Raji (cell line): ENCODE data around the gene WBP11.

Experiments used
- POLR2A ChIP-seq: IDR thresholded peaks from 2 replicates; pipeline ENCODE4 v1.6.1; 2011; ENCODE audit warnings: low read depth, low read length, control low read depth; ENCODE audit not compliant: insufficient read depth

Gene WBP11

GRCh38 chr12:14769969-14770495 lies 33.2 kb downstream of the WBP11 start:
- TF ChIP-seq POLR2A = peak; percentile 94

GRCh38 chr12:14769466-14769968 lies 33.8 kb downstream of the WBP11 start:
- TF ChIP-seq POLR2A = no peak

- TF ChIP-seq POLR2A = no peak
Measured at GRCh38 chr12:14768823-14769405, 34.4 kb downstream of the WBP11 start.

GRCh38 chr12:14767617-14768016 lies 35.7 kb downstream of the WBP11 start:
- no peak for TF ChIP-seq POLR2A

GRCh38 chr12:14766649-14767215 lies 36.5 kb downstream of the WBP11 start:
- no peak for TF ChIP-seq POLR2A

GRCh38 chr12:14765398-14765797 lies 37.9 kb downstream of the WBP11 start:
- TF ChIP-seq POLR2A = no peak

- TF ChIP-seq POLR2A = no peak
Measured at GRCh38 chr12:14756334-14757143, 46.7 kb downstream of the WBP11 start.

- TF ChIP-seq POLR2A = no peak
Measured at GRCh38 chr12:14751986-14752385, 51.3 kb downstream of the WBP11 start.

GRCh38 chr12:14743061-14743460 lies 60.2 kb downstream of the WBP11 start:
- TF ChIP-seq POLR2A = no peak

- TF ChIP-seq POLR2A = no peak
Measured at GRCh38 chr12:14741942-14742341, 61.3 kb downstream of the WBP11 start.

- no peak for TF ChIP-seq POLR2A
Measured at GRCh38 chr12:14741153-14741552, 62.1 kb downstream of the WBP11 start.
